ENCODE measurements around the gene PLCE1. TPM values are rescaled to one million over a fixed set of nuclear protein-coding genes. Genes with fewer than 3 reads are reported as not detected.

The PLCE1 gene
- total RNA-seq, 1 donor from 2014 or later = 0.28 TPM

DNA sequence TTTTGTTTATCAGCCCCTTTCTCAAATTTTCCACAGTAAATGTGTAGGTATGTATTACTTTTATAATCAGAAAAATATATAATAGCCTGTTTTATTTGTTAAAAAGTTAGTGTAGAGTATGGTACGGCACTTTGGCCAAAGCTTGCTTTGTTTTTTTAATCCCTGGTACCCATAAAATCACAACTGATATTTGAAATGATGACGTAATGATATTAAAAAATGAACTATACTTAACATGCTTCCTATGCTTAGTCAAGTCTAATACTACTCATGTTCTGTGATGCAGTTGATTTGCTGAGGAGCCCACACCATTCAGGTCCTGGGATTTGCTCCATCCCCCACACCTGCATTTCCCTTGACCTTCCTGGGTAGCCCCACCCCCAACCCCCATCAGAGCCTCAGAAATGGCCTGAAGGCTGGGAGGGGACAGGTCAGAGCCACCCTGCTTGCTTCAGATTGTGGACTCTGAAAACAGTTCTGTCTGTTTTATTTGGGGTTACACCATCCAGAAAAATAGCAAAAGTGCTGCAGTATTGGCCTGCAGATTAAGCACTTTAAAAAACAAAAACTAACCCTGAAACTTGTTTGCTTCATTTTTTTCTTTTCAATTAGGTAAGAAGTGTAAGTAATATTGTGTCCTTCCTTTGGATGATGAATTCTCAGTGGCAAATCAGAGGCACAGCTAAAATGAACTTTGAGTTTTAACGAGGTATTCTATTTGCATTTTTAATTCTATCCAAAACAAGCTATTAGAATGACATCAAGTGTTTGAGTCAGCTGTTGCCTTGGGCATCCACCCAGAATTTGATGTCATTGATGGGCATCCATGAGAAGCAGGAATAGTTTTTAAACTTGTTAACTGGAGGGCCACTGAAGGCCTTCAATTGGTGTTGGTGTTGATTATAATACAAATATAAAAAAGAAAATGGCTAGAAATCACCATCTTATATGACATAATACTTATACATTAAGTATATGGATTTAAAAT is 23.3 kb downstream of the PLCE1 start:
- ATAC-seq (no peak), DNase-seq (ENCODE audit: low spot score) (no peak)

DNA sequence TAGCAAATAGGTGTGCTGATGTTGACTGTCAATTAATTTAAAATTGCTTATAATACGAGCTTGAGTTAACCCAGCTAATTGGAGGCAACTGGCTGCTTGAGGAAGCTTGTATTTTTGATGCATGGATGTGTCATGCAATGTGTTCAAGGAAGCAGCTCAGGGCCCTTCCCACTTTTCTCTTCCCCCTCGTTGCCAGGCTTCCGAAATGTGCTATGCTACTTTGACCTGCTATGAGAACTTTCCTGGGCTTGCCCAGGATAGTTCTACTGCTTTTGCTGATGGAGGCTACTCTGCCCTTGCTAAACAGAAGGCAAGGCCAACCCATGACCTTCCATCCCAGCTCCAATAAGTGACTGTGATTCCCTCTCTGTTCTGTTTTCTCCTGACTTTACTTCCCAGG is 24.4 kb downstream of the PLCE1 start:
- DNase-seq (ENCODE audit: low spot score) (no peak), ATAC-seq (no peak)

DNA sequence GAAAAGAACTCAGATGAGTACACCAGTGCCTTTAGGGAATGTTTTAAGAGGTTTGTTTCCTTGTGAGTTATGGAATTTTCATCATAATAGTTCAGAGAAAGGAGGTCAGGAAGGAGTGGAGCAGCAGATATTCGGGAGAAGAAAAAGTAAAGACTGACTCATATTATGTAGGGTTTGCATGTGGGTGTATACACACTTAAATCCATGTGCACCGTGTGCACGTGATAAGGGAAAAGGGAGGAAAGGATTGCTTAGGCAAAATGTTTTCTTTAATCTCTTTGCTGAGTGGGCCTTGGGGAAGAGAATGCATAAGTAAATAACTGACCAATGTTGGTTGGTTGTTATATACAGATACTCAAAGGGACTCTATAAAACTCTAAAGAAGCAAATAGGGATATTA is 30.2 kb downstream of the PLCE1 start:
- DNase-seq (ENCODE audit: low spot score) (no peak), ATAC-seq (no peak)

DNA sequence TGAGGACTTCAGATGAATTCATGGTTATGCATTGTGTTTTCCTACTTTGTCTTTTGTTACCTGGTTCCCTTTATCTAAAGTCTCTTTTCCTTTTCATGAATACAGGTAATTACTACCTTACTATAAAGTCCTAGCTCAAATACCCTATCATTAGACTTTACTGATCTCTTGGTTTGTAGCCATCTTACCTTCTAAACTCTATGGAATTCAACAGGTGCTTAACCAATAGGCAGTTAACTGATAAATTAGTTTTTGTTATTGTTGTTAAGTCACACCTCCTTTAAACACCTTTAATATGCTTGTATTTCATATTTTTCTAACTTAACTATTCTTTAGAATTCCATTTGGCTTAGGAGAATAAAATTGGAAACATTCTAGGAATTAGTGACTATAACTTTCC is 30.7 kb downstream of the PLCE1 start:
- no peak for ATAC-seq
- DNase-seq (ENCODE audit: low spot score) = no peak

DNA sequence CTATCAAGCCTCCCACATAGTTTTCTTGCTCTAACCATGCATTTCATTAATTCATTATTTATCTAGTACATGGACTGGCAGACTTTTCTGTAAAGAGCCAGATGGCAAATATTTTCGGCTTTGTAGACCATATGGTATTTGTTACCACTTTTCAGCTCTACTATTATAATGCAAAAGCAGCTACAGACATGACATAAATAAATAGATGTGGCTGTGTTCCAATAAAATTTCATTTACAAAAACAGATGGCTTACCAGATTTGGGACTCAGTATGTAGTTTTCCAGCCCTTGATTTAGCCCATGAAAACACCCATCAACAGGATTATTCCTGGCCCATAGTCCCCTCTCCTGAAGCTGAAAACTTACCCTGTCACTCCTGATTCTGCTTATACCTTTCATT is 32.1 kb downstream of the PLCE1 start:
- no peak for DNase-seq (ENCODE audit: low spot score)

DNA sequence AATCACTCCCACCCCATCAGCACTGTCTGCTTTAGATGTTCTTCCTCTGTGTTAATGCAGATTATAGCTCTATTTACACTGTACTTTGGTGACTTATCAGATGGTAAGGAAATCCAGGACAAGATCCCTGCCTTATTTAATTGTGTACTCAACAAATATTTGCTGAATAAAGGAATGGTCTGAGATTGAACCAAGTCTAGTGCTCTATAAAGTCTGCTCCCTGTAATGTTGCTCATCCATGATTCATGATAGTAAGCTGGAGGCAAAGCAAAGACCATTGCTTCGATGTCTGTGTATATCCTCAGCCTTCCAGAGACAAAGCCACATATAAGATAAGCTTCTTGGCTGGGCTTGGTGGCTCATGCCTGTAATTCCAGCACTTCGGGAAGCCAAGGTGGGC is 33.5 kb downstream of the PLCE1 start:
- DNase-seq (ENCODE audit: low spot score) = no peak
- no peak for ATAC-seq

More for the DNA sequence above, 32.1 kb downstream of the PLCE1 start:
- no peak for ATAC-seq

DNA sequence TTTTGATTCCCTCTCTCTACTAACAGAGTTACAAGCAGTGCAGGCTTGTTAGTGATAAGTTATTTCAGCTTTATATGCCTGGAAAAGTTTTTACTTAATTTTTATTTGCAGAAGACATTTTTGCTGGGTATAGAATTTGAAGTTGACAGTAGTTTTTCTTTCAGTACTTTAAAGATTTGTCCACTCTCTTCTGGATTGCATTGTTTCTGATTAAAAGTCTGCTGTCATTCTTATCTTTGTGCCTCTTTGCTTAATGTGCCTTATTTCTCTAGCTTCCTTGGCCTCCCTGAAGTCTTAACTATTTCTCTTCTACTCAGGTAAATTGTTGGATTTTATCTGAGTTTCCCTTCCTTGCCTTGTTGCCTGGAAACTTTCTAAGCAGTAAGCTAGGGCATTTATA is 36.2 kb downstream of the PLCE1 start:
- no peak for DNase-seq (ENCODE audit: low spot score)
- no peak for ATAC-seq

DNA sequence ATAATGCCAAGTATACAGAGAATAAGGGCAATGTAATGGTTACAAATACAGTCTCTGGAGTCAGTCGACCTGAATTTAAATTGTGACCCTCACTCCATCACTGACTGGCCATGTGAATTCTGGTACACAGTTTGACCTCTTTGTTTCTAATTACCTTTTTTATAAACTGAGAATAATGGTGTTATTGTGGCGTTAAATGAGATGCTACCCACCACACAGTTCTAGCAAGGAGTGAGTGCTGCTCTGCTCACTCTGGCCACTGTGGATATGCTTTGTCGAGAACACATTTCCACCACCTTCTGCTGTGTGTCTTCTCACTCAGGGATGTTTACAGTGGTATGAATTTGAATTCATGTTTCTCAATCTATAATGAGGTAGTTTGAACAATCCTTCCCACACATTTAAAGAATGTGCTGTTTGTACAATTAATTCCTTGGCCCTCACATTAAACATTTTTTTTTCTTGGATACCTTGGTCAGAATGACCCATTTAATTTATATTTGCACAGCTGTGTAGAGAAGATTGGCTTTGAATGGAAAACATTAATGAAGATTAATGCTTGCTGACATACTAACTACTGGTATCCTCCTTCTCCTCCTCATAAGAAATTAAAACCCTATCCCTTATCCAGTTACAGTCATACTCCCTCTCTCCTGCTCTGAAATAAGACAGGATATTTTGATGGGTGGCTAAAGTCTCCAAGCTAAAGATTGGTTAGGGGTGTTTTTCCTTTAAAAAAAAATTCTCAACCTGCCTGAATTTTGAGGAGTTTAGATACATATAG is 42.4 kb downstream of the PLCE1 start:
- ATAC-seq (no peak), DNase-seq (ENCODE audit: low spot score) (no peak)

DNA sequence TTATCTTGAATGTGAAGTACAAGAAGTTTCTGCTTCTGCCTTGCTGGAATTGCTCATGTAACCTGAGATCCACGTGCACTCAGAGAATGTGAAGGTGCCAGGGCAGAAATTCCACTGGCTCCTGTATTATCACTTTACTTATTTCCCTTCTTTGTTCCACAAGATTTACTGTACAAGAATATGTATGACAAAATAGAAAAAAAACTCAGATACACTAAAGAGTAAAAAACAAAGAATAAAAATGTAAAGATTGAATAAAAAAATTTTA is 43.0 kb downstream of the PLCE1 start:
- ATAC-seq (no peak), DNase-seq (ENCODE audit: low spot score) (no peak)

DNA sequence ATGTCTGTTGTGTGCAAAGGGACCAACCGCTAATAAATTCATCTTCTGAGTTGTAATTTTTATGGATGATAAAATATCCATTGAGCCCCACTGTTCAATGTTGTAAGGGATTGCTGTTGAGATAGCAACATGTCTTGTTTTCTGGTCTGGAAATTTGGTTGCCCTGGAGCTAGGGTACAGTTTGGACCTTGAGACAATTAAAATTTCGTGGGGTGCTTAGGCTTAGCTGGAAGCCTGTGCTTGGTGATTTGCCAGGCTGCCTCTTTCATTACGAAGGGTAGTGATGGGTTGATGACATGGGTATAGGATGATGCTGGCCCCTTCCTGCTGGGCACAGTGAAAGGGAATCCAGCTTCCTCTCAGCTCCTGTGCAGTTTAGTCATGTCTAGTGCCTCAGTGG is 43.6 kb downstream of the PLCE1 start:
- no peak for ATAC-seq

DNA sequence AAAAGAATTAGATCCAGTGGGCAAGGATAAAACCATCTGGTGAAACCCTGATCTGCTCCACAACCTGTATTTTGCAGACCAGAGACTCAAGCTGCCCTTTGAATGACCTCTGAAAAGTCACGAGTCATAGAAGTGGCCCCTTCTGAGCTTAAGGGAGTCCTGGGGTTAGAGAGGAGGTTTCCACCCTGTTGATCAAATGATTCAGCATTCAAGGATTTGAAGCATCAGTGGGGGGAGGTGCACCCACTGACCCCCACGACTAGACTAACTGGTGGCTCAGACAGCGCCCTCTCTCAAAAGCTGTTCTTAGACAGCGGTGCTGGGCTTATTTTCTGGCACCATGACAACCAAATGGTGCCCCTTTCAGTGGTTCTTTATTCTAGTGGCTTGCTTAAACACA is 44.3 kb downstream of the PLCE1 start:
- ATAC-seq (no peak), DNase-seq (ENCODE audit: low spot score) (no peak)

More for the DNA sequence above, 43.6 kb downstream of the PLCE1 start:
- no peak for DNase-seq (ENCODE audit: low spot score)

DNA sequence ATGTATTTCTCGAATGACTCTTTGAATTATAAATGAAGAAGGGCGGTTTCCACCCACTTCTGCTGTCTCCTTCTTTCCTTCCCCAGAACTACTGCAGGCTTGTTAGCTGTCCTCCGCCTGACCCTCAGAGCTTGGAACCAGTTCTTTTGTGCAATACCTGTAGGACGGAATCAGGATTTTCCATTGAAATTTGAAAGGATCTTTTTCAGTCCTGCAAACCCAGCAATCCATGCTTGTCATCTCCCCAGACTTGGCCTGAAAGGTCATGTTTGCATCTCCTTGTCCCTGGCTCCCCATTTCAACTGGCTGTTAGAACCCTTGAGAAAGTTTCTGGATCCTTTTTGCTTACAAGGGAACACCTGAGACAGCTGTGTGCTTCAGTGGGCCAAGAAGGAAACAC is 47.5 kb downstream of the PLCE1 start:
- DNase-seq (ENCODE audit: low spot score) = no peak
- ATAC-seq = no peak

DNA sequence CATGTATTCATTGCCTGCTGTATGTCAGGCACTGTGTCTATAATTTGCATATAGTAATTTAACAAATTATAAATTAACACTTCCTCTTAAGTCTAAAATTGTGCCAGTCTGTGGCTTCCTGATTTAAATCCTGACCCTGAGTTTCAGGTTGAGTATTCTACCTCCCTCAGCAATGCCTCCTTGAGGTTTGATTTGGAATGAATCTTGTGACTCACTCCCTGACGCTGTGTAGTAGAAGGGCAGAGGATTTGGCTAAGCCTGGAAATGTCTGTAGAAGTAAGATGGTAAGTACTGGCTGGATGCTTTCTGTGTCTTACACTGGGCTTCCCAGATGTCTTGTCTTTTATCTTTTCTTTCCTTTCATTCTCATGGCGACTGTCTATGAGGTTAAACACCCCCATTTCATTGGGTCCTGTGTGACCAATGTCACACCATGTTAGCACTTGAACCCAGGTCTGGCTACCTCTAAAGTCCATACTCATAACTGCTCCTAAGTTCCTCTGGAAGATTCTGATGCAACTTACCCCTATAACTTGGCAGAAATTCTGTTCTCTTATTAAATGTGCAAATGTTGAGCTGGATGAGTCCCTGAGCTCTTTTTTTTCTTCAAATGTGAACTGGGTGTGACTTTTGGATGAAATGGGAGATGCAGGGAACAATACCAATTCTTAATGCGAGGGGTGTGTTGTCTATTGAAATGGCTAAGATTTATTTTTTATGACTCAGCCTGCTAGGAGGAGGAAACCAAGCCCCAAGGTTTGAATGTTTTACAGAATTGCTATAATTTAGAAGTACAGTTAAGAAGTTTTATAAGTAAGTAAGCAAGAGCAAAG is 48.5 kb downstream of the PLCE1 start:
- no peak for DNase-seq (ENCODE audit: low spot score)
- no peak for ATAC-seq

DNA sequence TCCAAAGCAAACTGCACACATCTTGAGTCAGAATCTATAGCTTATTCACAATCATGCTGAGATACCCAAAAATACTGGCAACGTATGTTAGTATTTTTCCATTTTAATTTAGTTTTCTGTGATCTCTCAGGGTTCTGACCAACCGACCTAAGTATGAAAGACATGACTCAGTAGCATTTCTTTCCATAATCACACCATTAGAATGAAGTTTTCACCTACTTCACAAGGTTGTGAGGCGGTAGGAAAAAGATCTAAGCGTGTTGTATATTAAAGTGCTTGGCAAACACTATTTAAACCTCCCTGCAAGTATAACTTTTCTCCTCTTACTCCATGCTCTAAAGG is 49.1 kb downstream of the PLCE1 start:
- no peak for DNase-seq (ENCODE audit: low spot score)
- no peak for ATAC-seq

Other genes with a start within 250 kb of the PLCE1 start
- 0.75 TPM for gene LGI1, start 236.0 kb upstream of the PLCE1 start, total RNA-seq
- gene SLC35G1, start 100.0 kb upstream of the PLCE1 start, total RNA-seq = 2.9 TPM

Measured in left lobe of liver (tissue), 2 donors.